Uterus (tissue), 4 donors: ENCODE data around the gene FNBP1. TPM values are rescaled to one million over a fixed set of nuclear protein-coding genes. Genes with fewer than 3 reads are reported as not detected.

Experiments
- DNase-seq, 2 donors: peaks; one replicate each; pipeline ENCODE4 v3.0.0-alpha.2; 2019 to 2020
- H3K27ac ChIP-seq, 2 donors: fragments of 200-600 bp; sonication (generic); 1 replicate in 1 of 2; 2 replicates in 1 of 2; pipeline ENCODE4 v1.5.1; 2016 to 2018
- H3K27me3 ChIP-seq, 2 donors: fragments of 200-600 bp; sonication (generic); one replicate each; pipeline ENCODE4 v1.5.1; 2018 to 2019; ENCODE audit warnings: control low read depth in 1 of 2
- H3K36me3 ChIP-seq, 2 donors: fragments of 200-600 bp; sonication (generic); one replicate each; pipeline ENCODE4 v1.5.1; 2019; ENCODE audit warnings: control low read depth in 1 of 2
- H3K4me1 ChIP-seq, 2 donors: fragments of 200-600 bp; sonication (generic); one replicate each; pipeline ENCODE4 v1.5.1; 2018 to 2019; ENCODE audit warnings: control low read depth in 1 of 2
- H3K4me3 ChIP-seq, 2 donors: fragments of 200-600 bp; sonication (generic); 1 replicate in 1 of 2; 2 replicates in 1 of 2; pipeline ENCODE4 v1.5.1; 2018 to 2019; ENCODE audit warnings: mild to moderate bottlenecking in 1 of 2
- H3K9me3 ChIP-seq, 2 donors: fragments of 200-600 bp; sonication (generic); one replicate each; pipeline ENCODE4 v1.5.1; 2019; ENCODE audit warnings: control low read depth in 1 of 2
- POLR2A ChIP-seq, 2 donors: fragments of 450-650 bp; IDR thresholded peaks; one replicate each; pipeline ENCODE4 v1.6.1; 2016; ENCODE audit warnings: antibody characterized with exemption in 2 of 2, mild to moderate bottlenecking in 1 of 2, moderate library complexity in 1 of 2
- intact Hi-C: fragments of 100-400 bp; cut with DNase I; formaldehyde crosslinking; loops from one replicate; pipeline ENCODE4 v1.15.1; 2023; ENCODE audit warnings: low total_unique reads
- total RNA-seq, 4 donors: library from RNA; depleted of rRNA in 3 of 4; stranded (reverse); fragments of >200 nt in 3 of 4; gene quantifications; one replicate each; pipeline versions ENCODE4 v1.1.0 to v1.2.4, GENCODE V29; 2014 to 2023
- TF ChIP-seq, protein P1 (sequence below), 4 experiments: fragments of 200-600 bp in 2 of 4; fragments of 450-650 bp in 2 of 4; sonication (generic) in 2 of 4; IDR thresholded peaks; one replicate each; pipeline ENCODE4 v1.5.1; 2016 to 2019; ENCODE audit warnings: antibody characterized with exemption in 4 of 4, mild to moderate bottlenecking in 2 of 4, moderate library complexity in 1 of 4
- donor health status: DM: yes; HTN: yes; CAD: no.

FNBP1 gene
- total RNA-seq, 4 donors from 2014 or later, result 18.5 to 102 (median 77.2) TPM

DNA sequence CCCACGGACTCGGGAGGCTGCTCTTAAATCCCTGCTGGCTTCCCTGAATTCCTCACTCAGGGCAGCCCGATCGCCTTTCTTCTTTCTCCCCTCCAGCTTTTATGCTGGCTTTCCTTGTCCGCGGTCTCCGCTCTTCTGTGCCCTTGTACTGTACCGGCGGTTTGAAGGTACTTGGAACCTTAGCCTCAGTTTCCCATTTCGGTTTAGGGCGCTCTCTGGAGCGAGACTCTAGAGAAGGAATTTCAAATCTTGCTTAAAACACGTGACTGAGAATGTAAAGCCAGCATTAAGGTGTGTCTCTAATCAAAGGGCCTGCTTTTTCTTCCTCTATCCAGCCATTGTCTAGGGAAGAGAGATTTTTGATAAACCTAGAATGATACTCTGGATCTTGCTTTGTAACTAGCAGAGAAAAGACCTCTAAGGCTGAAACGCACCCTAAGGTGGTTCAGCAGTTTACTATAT lies 11.4 kb upstream of the FNBP1 start:
- peak overlapping the region; percentile 83 to 93 for H3K4me3 ChIP-seq
- H3K9me3 ChIP-seq, result no peaks in the 10 kb centered on the region
- intact Hi-C loops, result loop anchor here (5.0 kb wide), 1 partner anchor 167 kb away; no protein-coding TSS in a partner anchor
- TF ChIP-seq POLR2A (IDR thresholded peaks at IDR 0.05), result no peak
- TF ChIP-seq, protein P1, sequence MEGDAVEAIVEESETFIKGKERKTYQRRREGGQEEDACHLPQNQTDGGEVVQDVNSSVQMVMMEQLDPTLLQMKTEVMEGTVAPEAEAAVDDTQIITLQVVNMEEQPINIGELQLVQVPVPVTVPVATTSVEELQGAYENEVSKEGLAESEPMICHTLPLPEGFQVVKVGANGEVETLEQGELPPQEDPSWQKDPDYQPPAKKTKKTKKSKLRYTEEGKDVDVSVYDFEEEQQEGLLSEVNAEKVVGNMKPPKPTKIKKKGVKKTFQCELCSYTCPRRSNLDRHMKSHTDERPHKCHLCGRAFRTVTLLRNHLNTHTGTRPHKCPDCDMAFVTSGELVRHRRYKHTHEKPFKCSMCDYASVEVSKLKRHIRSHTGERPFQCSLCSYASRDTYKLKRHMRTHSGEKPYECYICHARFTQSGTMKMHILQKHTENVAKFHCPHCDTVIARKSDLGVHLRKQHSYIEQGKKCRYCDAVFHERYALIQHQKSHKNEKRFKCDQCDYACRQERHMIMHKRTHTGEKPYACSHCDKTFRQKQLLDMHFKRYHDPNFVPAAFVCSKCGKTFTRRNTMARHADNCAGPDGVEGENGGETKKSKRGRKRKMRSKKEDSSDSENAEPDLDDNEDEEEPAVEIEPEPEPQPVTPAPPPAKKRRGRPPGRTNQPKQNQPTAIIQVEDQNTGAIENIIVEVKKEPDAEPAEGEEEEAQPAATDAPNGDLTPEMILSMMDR (IDR thresholded peaks at IDR 0.05), result no peak
- no peaks in the 10 kb centered on the region for H3K36me3 ChIP-seq
- H3K4me1 ChIP-seq, result peaks cover 0 to 6% of the 10 kb centered on the region in 2 donors
- H3K27ac ChIP-seq, result peak overlapping the region; percentile 87 to 88
- no peak for DNase-seq
- no peaks in the 10 kb centered on the region for H3K27me3 ChIP-seq

DNA sequence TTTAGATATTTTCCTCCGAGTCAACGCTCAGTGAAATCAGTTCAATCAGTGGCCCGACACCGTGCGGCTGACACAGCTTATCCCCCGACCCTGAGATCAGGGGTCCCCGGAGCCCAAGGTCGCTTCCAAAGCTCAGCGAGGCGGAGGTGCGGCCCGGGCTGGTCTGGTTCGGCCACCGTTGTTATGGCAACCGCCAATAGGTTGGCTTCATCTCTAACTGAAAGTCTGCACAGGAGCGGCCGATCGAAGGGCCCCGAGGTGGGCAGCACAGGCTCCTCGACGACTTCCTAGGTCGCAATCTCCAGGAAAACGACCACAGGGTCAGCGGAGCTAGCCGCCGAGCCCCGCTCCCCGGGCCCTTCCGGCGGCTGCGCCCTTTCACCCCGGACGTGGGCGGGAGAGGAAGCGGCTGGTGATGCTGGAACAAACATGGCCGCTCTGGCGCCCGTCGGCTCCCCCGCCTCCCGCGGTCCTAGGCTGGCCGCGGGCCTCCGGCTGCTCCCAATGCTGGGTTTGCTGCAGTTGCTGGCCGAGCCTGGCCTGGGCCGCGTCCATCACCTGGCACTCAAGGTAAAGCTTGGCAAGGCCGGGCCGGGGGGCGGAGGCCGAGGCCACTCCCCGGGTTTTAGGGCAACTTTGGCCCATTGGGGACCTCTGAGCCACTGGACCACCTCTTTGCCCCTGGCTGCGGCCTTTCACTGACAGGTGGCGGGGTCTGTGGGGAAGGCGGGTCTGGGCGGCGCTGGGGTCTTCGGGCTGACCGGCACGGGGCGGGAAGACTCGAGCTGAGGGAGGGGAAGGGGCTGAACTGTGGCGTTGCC lies 10.7 kb upstream of the FNBP1 start, which contains the start of gene GPR107:
Gene GPR107 (plus strand): TSS at position 403 of the 821 bp plus-strand sequence. CDS start 27 bp downstream, at position 430.
- peaks cover 0 to 6% of the 10 kb centered on the region in 2 donors for H3K4me1 ChIP-seq
- no peaks in the 10 kb centered on the region for H3K9me3 ChIP-seq
- peak; percentile 72 to 82 for DNase-seq
- TF ChIP-seq, protein P1 (IDR thresholded peaks at IDR 0.05), result no peak
- TF ChIP-seq POLR2A (IDR thresholded peaks at IDR 0.05), result peak; percentile 50 to 69
- peak within 1 kb of the TSS; percentile 83 to 93 for H3K4me3 ChIP-seq
- H3K27me3 ChIP-seq, result no peaks in the 10 kb centered on the region
- H3K36me3 ChIP-seq, result no peaks in the 10 kb centered on the region
- intact Hi-C loops, result loop anchor here (5.0 kb wide), 1 partner anchor 166 kb away; no protein-coding TSS in a partner anchor
- H3K27ac ChIP-seq, result peak within 1 kb of the TSS; percentile 87 to 88

DNA sequence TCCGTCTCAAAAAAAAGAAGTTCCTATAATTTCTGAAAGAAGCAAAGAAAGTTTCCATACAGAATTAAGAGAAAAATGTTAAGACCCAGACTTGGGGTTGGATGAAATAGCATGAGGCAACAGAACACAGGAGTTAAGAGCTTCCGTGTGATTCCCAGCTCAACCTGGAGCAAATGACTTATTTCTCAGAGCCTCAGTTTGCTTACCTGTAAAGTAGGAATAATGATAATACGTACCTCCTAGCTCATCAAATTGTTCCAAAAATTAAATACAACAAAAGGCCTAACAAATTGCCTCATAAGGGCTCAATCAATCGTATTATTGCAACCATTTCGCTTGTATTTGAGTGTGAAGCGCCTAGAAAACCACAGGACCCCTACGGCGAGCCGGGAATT lies 10.1 kb upstream of the FNBP1 start:
- Histone ChIP-seq H3K4me3 (peak overlapping the region; percentile 83 to 93), H3K36me3 (no peaks in the 10 kb centered on the region), H3K27me3 (no peaks in the 10 kb centered on the region), H3K27ac (peak overlapping the region; percentile 87 to 88), H3K9me3 (no peaks in the 10 kb centered on the region), H3K4me1 (peaks cover 0 to 6% of the 10 kb centered on the region in 2 donors)
- no peak for DNase-seq
- TF ChIP-seq, protein P1 (IDR thresholded peaks at IDR 0.05), result no peak
- no peak for TF ChIP-seq POLR2A (IDR thresholded peaks at IDR 0.05)
- intact Hi-C loops, result loop anchor here (5.0 kb wide), 1 partner anchor 166 kb away; no protein-coding TSS in a partner anchor

DNA sequence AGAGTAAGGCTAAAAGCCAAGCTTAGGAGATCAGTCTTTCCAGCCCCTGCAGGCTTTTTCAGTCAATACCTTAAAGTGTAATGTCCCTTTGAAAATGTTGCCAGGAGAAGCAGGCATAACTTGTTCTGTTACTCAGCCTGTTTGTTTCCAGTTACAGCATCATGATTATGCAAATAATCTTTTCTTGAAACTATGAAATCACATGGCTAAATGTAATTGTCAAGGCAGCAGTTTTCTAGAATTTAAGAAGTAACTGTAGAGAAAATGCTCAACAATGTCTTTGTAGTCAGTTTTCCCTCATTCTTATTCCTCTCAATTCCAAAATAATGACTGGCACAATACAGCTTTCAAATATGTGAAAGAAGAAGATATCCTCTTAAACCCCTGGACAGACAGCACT lies 8.9 kb upstream of the FNBP1 start:
- Histone ChIP-seq H3K9me3 (no peaks in the 10 kb centered on the region), H3K36me3 (no peaks in the 10 kb centered on the region), H3K4me1 (peaks cover 0 to 6% of the 10 kb centered on the region in 2 donors), H3K4me3 (no peak overlapping the region), H3K27ac (no peak overlapping the region), H3K27me3 (no peaks in the 10 kb centered on the region)
- DNase-seq, result no peak
- intact Hi-C loops, result loop anchor here (5.0 kb wide), 1 partner anchor 165 kb away; no protein-coding TSS in a partner anchor
- no peak for TF ChIP-seq POLR2A (IDR thresholded peaks at IDR 0.05)
- TF ChIP-seq, protein P1 (IDR thresholded peaks at IDR 0.05), result no peak

DNA sequence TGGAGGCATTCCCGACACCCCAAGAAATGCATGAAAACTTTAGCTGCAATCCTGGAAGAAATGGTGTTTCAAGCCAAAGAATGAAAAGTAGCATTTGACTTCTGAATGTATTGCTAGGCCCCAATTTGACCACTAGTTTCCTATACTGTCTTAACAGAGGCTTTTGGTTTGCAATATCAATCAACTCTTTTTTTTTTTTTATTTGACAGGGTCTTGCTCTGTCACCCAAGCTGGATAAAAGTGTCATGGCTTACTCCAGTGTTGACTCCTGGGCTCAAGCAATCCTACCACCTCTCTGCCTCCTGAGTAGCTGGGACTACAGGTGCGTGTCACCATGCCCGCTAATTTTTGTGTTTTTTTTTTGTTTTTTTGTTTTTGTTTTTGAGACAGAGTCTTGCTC lies 7.5 kb upstream of the FNBP1 start:
- intact Hi-C loops, result loop anchor here (5.0 kb wide), 1 partner anchor 163 kb away; no protein-coding TSS in a partner anchor
- Histone ChIP-seq H3K4me1 (peaks cover 0 to 6% of the 10 kb centered on the region in 2 donors), H3K4me3 (no peak overlapping the region), H3K27me3 (no peaks in the 10 kb centered on the region), H3K36me3 (no peaks in the 10 kb centered on the region), H3K27ac (no peak overlapping the region), H3K9me3 (no peaks in the 10 kb centered on the region)
- TF ChIP-seq, protein P1 (IDR thresholded peaks at IDR 0.05), result no peak
- TF ChIP-seq POLR2A (IDR thresholded peaks at IDR 0.05), result no peak
- no peak for DNase-seq
